HG03439 (cell line): ENCODE data around the gene PLD6.
"Not testable (repeated sequence)": the region's sequence is repeated elsewhere in the genome, so short reads cannot be mapped to it uniquely, and the experiment has no call there.

Source experiments
- ATAC-seq: cut with Tn5 transposase; IDR thresholded peaks from one replicate; pipeline ENCODE4 v1.9.1; 2021; ENCODE audit warnings: mild to moderate bottlenecking, moderate library complexity; ENCODE audit not compliant: unreplicated experiment

PLD6 gene, protein sequence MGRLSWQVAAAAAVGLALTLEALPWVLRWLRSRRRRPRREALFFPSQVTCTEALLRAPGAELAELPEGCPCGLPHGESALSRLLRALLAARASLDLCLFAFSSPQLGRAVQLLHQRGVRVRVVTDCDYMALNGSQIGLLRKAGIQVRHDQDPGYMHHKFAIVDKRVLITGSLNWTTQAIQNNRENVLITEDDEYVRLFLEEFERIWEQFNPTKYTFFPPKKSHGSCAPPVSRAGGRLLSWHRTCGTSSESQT

GRCh38 chr17:17206124-17206912, at the start of gene PLD6:
Gene PLD6, minus strand, starts transcription at chr17:17206333. Its CDS starts 47 bp downstream, at chr17:17206286.
- ATAC-seq, result peak; percentile 68

DNA sequence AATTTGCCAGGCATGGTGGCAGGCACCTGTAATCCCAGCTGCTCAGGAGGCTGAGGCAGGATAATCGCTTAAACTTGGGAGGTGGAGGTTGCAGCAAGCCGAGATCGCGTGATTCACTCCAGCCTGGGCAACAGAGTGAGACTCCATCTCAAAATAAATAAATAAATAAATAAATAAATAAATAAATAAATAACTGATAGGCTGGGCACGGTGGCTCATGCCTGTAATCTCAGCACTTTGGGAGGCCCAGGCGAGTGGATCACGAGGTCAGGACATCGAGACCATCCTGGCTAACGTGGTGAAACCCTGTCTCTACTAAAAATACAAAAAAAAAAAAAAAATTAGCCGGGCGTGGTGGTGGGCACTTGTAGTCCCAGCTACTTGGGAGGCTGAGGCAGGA, 49.6 kb upstream of the PLD6 start:
- not testable (repeated sequence) for ATAC-seq

GRCh38 chr17:17254036-17254435, 47.9 kb upstream of the PLD6 start:
- ATAC-seq, result no peak

DNA sequence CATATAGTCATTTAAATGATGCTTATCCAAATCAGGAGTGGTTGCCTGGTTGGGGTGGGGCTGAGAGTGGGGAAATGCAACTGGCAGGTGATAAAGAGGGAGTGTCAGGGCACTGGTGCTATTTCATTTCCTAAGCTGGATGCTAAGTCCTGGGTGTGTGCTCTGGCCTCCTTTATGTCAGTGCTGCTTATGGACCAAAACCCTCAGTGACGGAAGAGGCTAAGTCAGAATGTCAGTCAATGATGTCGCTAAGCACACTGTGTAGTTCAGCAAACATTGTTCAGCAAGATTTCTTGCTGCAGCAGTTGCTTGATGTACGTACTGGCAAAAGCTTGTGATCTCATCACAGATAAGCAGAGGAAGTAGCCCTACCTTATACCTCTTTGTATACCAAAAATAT, 47.3 kb upstream of the PLD6 start:
- no peak for ATAC-seq

DNA sequence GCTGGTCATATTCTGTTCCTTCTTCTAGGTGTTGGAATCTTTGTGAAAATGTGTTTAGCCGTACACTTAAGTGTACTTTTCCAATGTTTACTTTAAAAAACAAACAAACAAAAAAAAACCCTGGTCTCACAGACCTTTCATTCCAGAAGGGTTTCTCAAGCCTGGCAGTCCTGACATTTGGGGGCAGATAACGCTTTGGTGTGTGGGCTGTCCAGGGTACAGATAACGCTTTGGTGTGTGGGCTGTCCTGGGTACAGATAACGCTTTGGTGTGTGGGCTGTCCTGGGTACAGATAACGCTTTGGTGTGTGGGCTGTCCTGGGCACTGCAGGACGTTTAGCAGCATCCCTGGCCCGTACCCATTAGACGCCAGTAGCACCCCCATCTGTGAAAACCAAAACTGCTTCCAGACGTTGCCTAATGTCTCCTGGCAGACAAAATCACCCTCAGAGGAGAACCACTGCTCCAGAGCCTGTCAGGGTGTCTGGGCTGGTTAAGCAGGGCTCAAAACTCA, 46.1 kb upstream of the PLD6 start:
- no peak for ATAC-seq

- ATAC-seq, result no peak
Observed at GRCh38 chr17:17246879-17247278, 40.7 kb upstream of the PLD6 start.

GRCh38 chr17:17243163-17243562, 37.0 kb upstream of the PLD6 start:
- ATAC-seq, result no peak

- no peak for ATAC-seq
Observed at GRCh38 chr17:17242246-17242645, 36.1 kb upstream of the PLD6 start.

GRCh38 chr17:17241656-17242055, 35.5 kb upstream of the PLD6 start:
- no peak for ATAC-seq

DNA sequence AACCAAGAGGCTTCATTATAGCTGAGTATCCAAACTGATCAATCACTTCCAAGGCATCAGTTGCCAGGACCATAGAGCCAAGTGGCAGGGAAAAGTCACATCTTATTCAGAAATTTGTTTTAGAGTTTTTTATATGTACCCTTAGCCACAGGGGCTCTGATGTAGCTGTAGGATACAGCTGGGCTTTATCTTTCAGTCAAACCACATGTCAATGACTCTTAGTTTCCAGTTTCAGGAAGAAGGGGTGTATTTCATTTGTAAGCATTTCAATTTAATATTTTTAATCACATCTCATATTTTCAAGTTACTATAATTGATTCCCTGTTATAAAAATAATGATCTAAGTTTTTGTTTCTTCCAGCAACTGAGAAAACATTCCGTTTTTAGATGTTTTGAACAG, 33.7 kb upstream of the PLD6 start:
- no peak for ATAC-seq

DNA sequence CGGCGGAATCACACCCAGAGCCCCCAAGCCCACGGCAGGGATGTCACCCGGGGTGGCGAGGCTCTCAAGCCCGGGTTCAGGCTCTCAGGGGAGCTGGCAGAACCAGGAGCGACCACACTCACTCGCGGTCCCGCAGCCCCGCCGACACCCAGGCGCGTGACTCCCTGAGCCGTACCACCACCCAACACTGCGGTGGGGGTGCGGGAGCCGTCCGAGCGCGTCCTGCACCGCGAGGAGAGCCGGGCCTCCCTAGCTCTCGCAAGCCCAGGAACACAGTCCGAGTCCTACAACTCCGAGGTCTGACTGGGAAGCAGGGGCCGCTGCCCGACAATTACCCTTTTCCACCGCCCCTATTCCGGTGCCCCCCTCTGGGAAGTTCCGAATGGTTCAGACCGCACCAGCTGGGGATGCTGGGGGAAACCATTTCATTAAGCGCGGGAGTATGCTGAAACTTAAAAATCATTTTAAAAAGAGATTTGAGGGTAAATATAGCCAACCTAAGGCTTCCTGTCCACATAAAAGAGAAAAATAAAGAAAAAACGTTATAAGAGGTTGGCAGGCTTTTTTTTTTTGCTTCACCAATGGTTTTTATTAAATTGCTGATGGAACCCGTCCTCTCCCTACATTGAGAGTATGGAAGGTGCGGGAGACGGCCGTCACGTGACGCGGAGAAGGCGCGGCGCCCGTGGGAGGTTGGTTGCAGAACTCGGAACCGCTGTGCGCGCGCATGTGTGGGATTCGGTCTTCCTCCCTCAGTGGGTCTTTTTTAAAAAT, 31.1 kb upstream of the PLD6 start, which contains the start of gene FLCN:
TSS of gene FLCN (minus strand) at position 143 of the 774 bp plus-strand sequence. CDS start 9,031 bp downstream, outside the sequence.
- ATAC-seq, result peak; percentile 85

GRCh38 chr17:17236295-17237025, 30.3 kb upstream of the PLD6 start:
- peak; percentile 16 for ATAC-seq

GRCh38 chr17:17235212-17236174, 29.4 kb upstream of the PLD6 start:
- no peak for ATAC-seq

DNA sequence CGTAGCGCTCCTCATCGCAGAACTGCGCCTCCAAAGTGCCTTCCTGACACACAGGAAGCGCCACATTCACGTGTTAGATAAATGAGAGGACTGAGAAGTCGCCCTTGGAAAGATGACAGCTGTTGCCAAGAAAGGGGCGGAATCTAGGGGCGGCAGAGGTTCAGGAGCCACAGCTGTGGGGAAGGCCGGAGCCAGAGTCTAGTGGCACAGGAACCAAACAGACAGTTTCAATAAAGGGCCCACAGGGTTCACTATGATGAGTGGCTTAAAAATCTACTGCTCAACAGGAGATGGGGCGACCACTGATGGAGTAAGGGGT, 26.1 kb upstream of the PLD6 start:
- ATAC-seq, result no peak

GRCh38 chr17:17231621-17232302, 25.6 kb upstream of the PLD6 start:
- ATAC-seq, result no peak

GRCh38 chr17:17229416-17230384, 23.6 kb upstream of the PLD6 start:
- no peak for ATAC-seq

DNA sequence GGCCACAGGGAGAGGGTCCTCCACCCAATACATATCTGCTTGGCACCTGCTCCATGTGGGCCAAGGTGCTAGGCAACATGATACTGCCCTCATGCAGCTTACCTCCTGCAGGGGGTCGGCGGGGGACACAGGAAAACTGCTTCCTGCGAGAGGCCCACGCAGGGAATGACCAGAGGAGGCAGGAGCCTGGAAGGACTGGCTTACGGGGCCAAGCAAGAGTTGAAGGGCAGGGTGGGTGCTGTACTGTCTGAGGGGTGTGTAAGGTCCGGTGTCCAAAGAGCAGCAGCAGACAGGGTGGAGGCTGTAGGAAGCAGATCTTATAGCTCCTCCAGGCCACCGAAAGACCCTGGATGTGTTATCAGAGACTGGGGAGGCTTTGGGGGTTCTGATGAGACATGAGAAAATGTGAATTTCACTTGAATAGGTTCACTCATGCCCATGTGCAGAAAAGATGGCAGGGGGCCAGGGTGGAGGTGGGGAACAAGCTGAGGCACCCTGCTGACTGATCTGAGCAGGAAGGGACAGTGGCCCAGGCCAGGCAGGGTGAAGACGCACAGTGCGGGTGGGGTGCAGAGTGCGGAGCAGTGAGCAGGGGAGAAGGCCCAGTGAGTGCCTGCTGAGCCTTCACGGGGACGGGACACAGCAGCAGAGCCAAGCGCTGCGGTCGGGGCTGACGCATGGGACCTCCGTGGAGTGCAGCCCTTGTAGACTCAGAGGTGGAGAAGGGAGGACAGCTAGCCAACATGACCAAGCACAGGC, 22.6 kb upstream of the PLD6 start:
- ATAC-seq, result no peak
